ENCODE results near the gene CEP112. TPM values are rescaled to one million over a fixed set of nuclear protein-coding genes. Genes with fewer than 3 reads are reported as not detected.

Gene CEP112
- total and polyA plus RNA-seq, 10 of the 15 experiments (the other 5 are each of a cell fraction or from before 2014, with no cell fraction given) = 0.11 to 3.8 (median 0.32) TPM; not detected in 1

DNA sequence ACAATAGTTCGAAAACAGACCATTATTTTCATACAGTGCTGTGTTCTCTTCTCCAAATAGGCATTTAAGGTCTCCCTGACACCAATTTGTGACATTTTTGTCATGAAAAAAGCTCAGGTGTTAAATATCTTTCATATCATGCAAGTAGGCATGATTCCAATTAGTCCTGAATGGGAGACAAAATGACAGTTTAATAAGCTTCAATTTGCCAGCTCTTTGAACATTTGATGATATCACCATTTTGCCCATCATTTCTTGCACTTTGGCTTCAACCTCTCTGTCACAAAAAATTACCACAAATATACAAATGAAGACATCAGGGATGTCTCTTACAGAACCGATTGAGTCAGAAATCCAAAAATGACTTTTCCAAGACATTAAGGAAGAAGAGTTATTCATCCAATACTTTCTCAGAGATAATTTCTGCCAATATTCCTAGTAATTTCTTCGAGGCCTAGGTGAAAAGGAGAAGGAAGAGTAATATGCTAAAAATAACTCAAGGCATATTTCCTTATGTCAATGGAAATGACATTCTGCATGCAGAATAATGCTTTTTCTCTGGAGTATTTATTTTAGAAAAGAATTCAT, 298.1 kb downstream of the CEP112 start:
- H3K27ac ChIP-seq (ENCODE audit: control insufficient read depth, insufficient read depth) = no peak overlapping the region
- H3K27me3 ChIP-seq (replicated peaks in 1 of 2; ENCODE audit: control insufficient read depth in 2 of 2, insufficient read depth in 2 of 2, low read length in 1 of 2) = no peaks in the 10 kb centered on the region
- TF ChIP-seq, protein P1, sequence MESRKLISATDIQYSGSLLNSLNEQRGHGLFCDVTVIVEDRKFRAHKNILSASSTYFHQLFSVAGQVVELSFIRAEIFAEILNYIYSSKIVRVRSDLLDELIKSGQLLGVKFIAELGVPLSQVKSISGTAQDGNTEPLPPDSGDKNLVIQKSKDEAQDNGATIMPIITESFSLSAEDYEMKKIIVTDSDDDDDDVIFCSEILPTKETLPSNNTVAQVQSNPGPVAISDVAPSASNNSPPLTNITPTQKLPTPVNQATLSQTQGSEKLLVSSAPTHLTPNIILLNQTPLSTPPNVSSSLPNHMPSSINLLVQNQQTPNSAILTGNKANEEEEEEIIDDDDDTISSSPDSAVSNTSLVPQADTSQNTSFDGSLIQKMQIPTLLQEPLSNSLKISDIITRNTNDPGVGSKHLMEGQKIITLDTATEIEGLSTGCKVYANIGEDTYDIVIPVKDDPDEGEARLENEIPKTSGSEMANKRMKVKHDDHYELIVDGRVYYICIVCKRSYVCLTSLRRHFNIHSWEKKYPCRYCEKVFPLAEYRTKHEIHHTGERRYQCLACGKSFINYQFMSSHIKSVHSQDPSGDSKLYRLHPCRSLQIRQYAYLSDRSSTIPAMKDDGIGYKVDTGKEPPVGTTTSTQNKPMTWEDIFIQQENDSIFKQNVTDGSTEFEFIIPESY (IDR thresholded peaks at IDR 0.05) = no peak
- peak; percentile 13; the same call in 1 of the 2 replicates for TF ChIP-seq RUNX3 (IDR thresholded peaks at IDR 0.05; ENCODE audit: low read length)
- no peak for TF ChIP-seq ESRRA (IDR thresholded peaks at IDR 0.05; ENCODE audit: low read length)
- no peak for TF ChIP-seq BRCA1 (IDR thresholded peaks at IDR 0.05; ENCODE audit: low read depth, low read length)
- no peak for TF ChIP-seq BACH1 (IDR thresholded peaks at IDR 0.05; ENCODE audit: borderline replicate concordance)
- TF ChIP-seq, protein P2, sequence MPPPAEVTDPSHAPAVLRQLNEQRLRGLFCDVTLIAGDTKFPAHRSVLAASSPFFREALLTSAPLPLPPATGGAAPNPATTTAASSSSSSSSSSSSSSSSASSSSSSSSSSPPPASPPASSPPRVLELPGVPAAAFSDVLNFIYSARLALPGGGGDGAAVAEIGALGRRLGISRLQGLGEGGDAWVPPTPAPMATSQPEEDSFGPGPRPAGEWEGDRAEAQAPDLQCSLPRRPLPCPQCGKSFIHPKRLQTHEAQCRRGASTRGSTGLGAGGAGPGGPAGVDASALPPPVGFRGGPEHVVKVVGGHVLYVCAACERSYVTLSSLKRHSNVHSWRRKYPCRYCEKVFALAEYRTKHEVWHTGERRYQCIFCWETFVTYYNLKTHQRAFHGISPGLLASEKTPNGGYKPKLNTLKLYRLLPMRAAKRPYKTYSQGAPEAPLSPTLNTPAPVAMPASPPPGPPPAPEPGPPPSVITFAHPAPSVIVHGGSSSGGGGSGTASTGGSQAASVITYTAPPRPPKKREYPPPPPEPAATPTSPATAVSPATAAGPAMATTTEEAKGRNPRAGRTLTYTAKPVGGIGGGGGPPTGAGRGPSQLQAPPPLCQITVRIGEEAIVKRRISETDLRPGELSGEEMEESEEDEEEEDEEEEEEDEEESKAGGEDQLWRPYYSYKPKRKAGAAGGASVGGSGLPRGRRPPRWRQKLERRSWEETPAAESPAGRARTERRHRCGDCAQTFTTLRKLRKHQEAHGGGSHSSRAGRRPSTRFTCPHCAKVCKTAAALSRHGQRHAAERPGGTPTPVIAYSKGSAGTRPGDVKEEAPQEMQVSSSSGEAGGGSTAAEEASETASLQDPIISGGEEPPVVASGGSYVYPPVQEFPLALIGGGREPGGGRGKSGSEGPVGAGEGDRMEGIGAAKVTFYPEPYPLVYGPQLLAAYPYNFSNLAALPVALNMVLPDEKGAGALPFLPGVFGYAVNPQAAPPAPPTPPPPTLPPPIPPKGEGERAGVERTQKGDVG (CRISPR knock-in tag; IDR thresholded peaks at IDR 0.05) = no peak
- no peak for TF ChIP-seq ZNF622 (IDR thresholded peaks at IDR 0.05)
- TF ChIP-seq, protein P3, sequence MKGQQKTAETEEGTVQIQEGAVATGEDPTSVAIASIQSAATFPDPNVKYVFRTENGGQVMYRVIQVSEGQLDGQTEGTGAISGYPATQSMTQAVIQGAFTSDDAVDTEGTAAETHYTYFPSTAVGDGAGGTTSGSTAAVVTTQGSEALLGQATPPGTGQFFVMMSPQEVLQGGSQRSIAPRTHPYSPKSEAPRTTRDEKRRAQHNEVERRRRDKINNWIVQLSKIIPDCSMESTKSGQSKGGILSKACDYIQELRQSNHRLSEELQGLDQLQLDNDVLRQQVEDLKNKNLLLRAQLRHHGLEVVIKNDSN (IDR thresholded peaks at IDR 0.05; ENCODE audit: borderline replicate concordance, extremely low read length, insufficient read depth, low read depth, low read length) = no peak
- TF ChIP-seq ZZZ3 (IDR thresholded peaks at IDR 0.05; ENCODE audit: control insufficient read depth, insufficient read length, low read depth) = no peak
- no peak for FAIRE-seq
- intact Hi-C loops (cut with micrococcal nuclease; ENCODE audit: unreplicated experiment) = no loop called here
- H2AFZ ChIP-seq (ENCODE audit: control insufficient read depth, low read depth, low read length) = no peak overlapping the region
- in situ Hi-C loops (cut with MboI) = no loop called here
- ChIA-PET CTCF (interaction anchor here (1.0 kb wide), 1 partner anchor 73 kb away, joined by 3 read pairs; no protein-coding TSS in a partner anchor), RAD21 (ENCODE audit: unreplicated experiment) (no interaction called here), POLR2A (no interaction called here), SMC1A (ENCODE audit: uncharacterized antibody, unreplicated experiment) (interaction anchor here (1.0 kb wide), 1 partner anchor 20 kb away, joined by 3 read pairs; no protein-coding TSS in a partner anchor)
- no peaks in the 10 kb centered on the region for H3K9me3 ChIP-seq (replicated peaks; ENCODE audit: control insufficient read depth, insufficient read depth, low read length)
- no peaks in the 10 kb centered on the region for H3K79me2 ChIP-seq (ENCODE audit: control insufficient read depth, insufficient read depth, low read length)
- no peak for ATAC-seq
- H3K4me2 ChIP-seq (ENCODE audit: control insufficient read depth, insufficient read depth) = no peak overlapping the region
- no peak overlapping the region for H3K4me3 ChIP-seq
- peaks cover 6% of the 10 kb centered on the region; the same call in 1 of the 2 replicates for H3K4me1 ChIP-seq (ENCODE audit: control insufficient read depth, insufficient read depth, low read length)
- no peak overlapping the region for H3K9ac ChIP-seq (ENCODE audit: control insufficient read depth, insufficient read depth, low read length)
- no peaks in the 10 kb centered on the region for H4K20me1 ChIP-seq (ENCODE audit: control insufficient read depth, insufficient read depth)
- DNase-seq (ENCODE audit: low read depth, low spot score) = no peak
- H3K36me3 ChIP-seq (ENCODE audit: control insufficient read depth in 2 of 2, insufficient read depth in 2 of 2, low read length in 1 of 2) = no peaks in the 10 kb centered on the region
- no TSS peak for BruUV-seq (replicated peaks)
- whole genome bisulfite sequencing (ENCODE audit: insufficient coverage, insufficient replicate concordance, low lambda C conversion rate, missing lambda C conversion rate) = 0% methylated on average over 3 of the region's 3 CpGs

Measured in GM12878 (cell line).